Dedifferentiated amniotic fluid mesenchymal stem cell (primary cell): ENCODE measurements around the gene ADGRE2.
"Not testable (repeated sequence)": the region's sequence is repeated elsewhere in the genome, so short reads cannot be mapped to it uniquely, and the experiment has no call there.

Experiments used
- DNase-seq: peaks from one replicate; pipeline ENCODE4 v3.0.0-alpha.2; 2016; ENCODE audit errors: extremely low spot score

The ADGRE2 gene

DNA sequence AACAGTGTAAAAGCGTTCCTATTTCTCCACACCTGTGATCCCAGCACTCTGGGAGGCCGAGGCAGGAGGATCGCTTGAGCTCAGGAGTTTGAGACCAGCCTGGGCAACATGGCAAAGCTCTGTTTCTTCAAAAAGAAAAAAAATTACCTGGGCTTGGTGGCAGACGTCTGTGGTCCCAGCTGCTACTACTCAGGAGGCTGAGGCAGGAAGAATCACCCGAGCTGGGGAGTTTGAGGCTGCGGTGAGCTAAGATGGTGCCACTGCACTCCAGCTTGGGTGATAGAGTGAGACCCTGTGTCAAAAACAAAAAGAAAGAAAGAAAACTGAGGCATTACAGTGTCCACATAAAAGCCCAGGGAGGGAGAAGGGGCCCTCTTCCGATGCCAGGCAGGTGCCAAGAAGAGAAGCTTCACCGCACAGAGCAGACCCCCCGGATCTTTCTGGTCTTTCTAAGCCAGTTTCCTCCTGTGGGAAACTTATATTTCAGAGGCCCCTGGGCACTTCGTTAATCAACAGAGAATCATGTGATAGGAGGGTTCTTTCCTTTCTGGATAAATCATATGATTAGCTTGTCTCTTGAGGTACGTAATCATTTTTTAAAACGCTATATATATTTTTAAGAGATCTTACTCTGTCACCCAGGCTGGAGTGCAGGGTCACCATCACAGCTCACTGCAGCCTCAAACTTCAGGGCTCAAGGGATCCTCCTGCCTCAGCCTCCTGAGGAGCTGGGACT lies at the start of gene ADGRE2:
Gene ADGRE2, minus strand, starts transcription at position 451 of the 736 bp plus-strand sequence. CDS start 1,804 bp downstream, outside the sequence.
- DNase-seq: not testable (repeated sequence)

DNA sequence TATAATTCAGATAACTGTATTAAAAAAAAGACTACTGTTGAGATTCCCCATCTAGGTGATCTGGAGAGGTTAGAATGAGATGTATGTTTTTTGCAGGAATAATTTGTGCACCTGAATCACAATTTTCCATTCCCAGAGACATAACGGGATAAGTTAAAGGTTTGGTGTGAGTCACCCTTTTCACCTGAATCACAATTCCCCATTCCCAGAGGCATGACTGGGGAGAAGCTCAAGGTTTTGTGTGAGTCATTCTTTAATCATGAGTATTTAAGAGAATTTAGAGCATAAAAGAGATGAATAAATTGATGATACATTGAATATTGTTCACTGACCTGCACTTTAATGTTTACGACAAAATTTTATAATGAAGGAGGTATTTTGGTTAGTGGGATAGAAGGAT lies 47.6 kb upstream of the ADGRE2 start:
- no peak for DNase-seq

DNA sequence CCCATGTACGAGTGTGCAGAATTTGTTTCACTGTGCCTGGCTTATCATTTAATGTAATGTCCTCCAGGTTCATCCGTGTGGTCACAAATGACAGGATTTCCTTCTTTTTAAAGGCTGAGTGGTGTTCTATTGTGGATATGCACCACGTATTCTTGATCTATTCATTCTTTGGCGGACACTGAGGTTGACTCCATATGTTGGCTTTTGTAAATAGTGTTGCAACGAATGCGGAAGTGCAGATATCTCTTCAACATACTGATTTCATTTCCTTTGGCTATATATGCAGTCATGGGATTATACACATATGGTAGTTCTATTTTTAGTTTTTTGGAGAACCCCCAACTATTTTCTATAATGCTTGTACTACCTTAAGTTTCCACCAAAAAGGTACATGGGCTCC lies 43.6 kb upstream of the ADGRE2 start:
- DNase-seq: no peak

DNA sequence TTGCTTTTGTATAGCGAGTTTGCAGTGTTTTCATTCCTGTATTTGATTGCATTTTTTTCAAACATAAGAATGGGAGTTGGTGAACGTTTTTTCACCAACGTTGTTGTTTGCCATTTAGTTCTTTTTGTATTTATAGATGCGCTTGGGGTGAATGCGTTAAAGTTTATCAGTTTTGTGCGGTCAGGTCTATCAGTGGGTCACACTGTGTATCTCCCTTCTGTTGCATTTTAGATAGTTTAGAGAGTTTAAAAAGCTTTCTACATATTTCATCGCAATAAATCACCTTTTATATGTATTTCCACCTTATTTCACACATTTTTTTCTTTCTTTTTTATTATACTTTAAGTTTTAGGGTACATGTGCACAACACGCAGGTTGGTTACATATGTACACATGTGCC lies 40.2 kb upstream of the ADGRE2 start:
- no peak for DNase-seq

DNA sequence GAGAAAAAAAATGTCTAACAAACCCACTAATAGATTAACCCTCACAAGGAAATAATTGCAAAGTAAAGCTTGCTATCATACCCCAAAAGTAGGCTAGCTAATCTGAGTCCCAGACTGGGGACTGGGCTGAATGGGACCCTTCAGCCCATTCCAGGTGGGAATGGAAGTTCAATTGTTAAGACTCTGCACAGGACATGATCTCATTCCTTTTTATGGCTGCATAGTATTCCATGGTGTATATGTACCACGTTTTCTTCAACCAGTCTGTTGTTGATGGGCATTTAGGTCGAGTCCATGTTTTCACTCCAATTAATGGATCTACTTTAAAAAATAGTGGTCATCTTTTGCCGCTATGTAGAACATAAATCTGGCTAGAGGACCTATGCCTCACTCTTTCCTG lies 38.7 kb upstream of the ADGRE2 start:
- DNase-seq: no peak

DNA sequence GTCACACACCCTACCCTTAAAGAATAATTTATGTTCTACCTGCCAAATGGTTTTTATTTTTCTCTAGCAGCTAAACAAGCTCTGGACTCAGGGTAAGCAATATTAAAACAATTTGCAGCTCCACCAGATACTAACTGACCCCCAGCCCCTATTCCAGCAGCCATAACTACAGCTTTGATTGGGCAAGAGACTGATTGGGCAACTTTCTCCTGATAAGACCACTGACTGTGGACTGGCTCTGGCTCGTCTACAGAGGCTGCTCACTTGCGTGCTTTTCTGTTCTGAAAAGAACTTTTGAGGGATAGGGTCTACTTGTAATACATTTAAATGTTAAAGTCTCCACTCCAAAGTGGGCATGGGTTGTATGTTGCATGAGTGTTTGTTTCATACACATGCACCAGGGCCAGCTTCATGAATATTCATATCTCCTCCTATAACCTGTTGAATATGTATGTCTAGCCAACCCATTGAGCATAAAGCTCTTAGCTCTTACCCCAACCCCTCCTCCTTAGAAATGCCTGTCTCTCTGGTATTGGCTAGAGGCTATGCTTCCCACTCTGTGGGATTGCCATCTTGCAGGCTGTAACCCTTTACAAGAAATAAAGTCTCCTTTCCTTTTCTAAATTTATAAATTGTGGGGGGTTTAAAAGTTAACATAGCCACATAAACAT lies 36.8 kb upstream of the ADGRE2 start:
- DNase-seq: no peak

DNA sequence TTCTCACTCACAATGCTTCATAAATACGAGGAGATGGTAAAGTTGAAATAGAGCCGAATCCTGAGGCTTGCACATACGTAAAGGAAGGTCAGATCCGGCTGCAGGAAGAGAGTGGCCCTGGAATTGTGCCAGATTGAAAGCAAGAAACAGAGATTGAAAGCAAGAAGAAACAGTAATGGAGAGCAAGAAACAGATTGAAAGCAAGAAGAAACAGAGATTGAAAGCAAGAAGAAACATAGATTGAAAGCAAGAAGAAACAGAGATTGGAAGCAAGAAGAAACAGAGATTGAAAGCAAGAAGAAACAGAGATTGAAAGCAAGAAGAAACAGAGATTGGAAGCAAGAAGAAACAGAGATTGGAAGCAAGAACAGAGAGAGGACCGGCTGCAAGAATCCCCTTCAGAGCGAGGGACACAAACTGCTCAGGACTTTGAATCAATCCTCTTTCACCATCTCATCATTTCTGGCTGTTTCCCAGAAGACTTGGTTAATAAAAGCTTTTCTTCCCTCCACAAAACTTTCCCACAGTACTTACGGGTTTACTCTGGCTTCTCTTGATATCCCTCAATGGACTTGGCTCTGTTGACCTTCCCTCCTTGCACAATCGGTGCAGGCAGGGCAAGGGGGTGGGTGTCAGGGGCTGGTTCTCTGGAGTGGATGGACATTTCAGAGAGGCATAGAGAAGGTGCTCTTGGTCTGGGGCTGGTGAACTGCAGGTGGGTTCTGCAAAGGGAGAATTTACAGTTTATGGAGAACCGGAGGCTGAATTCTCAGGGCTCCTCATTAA lies 31.1 kb upstream of the ADGRE2 start:
- DNase-seq: no peak

DNA sequence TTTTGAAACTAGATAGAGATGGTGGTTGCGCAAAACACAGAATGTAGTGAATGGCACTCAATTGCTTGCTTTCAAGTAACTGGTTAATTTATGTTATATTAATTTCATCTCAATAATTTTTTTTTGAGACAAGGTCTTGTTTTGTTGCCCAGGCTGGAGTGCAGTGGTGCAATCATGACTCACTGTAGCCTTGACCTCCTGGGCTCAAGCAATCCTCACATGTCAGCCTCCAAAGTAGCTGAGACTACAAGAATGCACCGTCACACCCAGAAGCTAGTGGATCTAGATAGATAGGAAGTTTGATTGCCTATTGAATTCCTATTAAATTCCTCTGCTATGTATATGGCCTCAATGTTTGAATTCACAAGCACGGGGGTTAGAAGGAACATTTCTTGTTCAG lies 26.4 kb upstream of the ADGRE2 start:
- no peak for DNase-seq

DNA sequence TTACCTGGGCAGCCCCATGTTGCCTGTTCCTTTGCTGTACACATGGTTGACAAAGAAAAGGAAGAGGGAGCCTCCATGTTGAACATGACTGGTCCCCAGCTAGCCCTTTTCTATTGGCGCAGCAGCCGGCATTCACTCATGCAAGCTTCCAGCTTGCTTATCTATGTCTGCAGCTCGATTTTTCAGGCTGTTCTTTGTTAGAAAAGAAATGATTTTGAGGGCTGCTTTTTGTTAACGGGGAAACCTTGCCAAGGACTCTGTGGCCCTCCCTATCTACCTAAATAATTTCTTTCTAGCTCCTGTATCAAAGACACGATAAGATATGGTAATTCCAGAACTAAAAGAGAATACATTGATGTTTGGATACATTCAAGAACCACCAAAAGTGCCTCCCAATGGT lies 20.4 kb upstream of the ADGRE2 start:
- no peak for DNase-seq

DNA sequence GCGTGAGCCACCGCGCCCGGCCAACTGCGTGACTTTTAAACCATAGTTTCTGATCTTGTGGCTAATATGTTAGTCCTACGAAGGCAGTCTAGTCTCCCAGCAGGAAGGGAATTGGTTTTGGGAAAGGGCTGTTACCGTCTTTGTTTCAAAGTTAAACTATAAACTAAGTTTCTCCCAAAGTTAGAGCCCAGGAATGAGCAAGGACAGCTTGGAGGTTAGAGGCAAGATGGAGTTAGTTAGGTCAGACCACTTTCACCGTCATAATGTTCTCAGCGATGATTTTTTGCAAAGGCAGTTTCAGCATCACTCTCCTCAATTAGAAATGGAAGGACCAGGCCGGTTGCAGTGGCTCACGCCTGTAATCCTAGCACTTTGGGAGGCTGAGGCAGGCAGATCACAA lies 17.7 kb upstream of the ADGRE2 start:
- no peak for DNase-seq

DNA sequence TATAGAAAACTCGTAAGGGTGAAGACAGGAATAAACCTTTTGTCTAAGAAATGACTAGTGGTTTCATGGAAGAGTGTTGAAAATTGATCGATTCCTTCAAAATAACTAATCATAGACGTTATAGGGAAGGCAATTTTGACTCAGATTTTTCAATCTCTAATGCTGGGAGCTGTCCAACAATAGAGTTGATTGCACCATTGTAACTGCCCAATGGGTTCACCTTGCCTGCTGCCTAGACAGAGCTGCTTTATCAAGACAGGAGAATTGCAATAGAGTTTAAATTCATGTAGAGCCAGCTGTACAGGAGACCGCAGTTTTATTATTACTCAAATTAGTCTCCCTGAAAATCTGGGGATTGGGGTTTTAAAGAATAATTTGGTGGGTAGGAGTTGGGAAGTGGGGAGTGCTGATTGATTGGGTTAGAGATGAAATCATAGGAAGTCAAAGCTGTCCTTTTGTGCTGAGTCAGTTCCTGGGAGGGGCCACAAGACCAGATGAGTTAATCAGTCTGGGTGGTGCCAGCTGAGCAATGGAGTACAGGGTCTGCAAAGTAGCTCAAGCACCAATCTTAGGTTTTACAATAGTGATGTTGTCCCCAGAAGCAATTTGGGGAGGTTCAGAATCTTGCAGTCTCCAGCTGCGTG lies 16.8 kb upstream of the ADGRE2 start:
- no peak for DNase-seq

DNA sequence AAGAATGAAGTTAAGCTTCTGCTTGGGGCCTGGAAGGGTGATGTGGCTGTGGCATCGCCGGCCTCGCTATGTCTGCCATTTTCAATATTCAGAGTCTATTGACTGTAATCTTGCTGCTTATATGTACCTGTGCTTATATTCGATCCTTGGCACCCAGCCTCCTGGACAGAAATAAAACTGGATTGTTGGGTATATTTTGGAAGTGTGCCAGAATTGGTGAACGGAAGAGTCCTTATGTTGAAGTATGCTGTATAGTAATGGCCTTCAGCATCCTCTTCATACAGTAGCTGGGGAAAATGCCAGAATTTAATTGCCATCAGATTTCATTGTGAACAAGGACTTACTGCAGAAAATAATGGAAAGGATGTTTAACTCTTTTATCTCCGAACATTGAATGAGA lies 13.9 kb upstream of the ADGRE2 start:
- not testable (repeated sequence) for DNase-seq

DNA sequence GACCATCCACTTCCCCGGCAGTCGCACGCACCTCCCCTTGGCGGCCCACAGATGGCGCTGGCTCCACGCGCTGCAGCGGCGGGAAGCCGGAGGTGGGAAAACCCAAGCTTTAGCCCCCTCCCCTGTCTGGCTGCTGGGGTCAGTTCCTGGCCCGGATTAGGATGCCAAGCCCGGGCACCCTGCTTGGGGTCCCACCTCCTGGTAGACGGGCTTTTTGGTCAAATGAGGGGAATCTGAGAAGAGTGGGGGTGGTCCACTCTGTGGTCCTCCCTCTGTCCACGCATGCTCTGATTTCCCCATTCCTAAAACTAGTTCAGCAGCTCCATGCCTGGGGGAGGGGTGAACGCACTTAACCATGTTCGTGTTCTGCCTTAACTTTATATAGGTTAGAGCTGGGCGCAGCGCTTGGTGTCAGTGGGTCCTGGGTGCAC lies 8.1 kb upstream of the ADGRE2 start:
- DNase-seq: no peak

DNA sequence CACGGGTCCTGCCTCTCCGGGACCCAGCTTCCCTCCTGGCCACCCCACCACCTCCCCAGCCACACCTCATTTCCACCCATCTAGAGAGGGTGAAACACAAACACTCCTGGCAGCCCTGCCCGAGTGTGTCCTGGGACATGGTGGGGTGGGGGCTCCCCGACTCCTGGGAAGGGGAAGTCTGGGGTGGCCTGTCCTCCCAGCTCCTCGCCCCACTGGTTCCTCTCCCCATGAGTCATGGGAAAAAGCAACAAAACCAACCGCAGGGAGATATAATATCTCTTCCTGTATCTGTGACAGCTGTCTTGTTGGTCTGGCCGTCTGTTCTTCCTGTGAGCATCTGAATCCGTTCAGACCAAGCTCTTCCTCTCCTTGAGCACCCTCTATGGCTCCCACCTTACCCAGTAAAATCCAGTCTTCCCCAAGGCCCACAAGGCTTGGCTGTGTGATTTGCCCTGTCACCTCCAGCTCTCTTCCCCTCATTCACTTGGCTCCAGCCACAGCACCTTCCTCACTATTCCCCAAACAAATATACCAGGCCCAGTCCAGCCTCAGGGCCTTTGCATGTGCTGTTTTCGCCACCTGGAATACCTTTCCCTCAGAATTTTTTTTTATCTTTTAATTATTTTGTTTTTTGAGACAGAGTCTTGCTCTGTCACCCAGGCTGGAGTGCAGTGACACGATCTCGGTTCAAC lies 6.9 kb upstream of the ADGRE2 start:
- DNase-seq: not testable (repeated sequence)

DNA sequence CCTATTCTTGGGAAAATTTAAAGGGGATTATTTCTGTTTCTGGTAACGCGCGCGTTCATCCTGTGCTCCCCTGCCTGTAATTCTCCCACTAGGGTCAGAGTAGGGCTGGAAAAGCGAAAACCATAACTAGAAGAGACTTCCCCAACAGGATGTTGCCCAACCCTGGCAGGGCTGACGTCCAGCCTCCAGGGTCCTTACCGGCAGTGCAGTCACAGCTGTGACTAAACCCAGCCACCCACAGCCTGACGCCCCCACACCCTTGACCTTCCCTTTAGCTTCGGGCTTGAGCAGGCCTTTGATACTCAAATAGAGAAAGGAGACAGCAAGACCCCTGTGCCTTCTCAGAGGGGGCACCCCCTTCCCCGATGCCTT lies 6.4 kb upstream of the ADGRE2 start:
- not testable (repeated sequence) for DNase-seq

DNA sequence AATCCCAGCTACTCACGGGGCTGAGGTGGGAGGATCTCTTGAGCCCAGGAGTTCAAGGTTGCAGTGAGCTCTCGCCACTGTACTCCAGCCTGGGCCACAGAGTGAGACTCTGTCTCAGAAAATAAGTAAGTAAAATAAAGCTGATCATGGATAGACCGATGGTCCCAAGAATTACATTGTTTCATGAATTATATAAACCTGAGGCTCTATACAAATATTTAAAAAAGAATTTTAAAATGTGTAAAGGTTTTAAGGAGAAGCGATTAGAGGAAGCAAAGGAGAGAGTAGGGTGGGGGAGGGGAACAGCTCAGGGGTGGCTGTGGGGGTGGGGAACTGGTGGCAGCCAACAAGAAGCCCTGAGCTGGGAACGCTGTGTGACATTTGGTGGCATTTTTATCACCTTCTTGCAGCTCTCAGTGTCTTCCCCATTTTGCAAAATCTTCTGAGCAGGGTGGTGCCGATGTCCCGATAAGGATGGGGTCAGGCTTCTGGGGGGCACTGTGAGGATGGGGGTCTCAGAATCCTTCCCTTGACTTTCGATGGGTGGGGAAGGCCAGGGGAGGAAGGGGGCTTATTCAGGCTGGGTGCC lies 5.1 kb upstream of the ADGRE2 start:
- DNase-seq: not testable (repeated sequence)

DNA sequence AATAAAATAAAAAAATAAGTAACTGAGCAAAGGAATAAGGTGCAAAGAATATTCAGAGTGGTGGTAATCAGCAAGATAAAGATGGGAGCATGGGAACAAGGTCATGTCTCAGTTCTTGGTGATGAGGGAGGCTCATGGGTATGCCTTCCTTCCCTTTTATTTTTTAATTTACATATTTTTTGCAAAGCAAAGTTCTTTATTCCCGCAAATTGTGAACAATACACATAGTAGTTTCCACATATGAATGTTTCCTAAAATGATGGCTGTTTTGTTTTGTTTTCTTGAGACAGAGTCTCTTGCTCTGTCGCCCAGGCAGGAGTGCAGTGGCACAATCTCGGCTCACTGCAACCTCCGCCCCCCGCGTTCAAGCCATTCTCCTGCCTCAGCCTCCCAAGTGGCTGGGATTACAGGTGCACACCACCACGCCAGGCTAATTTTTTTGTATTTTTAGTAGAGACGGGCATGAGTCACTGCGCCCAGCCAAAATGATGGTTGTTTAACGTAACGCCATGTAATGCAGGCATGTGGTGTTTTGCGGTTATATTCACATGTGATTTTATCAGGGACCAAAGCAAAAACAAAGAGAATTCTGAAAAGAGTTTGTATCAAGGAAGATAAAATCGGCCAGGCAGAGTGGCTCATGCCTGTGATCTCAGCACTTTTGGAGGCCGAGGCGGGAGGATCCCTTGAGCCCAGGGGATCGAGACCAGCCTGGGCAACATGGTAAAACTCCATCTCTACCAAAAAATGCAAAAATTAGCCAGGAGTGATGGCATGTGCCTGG lies 4.5 kb upstream of the ADGRE2 start:
- no peak for DNase-seq

DNA sequence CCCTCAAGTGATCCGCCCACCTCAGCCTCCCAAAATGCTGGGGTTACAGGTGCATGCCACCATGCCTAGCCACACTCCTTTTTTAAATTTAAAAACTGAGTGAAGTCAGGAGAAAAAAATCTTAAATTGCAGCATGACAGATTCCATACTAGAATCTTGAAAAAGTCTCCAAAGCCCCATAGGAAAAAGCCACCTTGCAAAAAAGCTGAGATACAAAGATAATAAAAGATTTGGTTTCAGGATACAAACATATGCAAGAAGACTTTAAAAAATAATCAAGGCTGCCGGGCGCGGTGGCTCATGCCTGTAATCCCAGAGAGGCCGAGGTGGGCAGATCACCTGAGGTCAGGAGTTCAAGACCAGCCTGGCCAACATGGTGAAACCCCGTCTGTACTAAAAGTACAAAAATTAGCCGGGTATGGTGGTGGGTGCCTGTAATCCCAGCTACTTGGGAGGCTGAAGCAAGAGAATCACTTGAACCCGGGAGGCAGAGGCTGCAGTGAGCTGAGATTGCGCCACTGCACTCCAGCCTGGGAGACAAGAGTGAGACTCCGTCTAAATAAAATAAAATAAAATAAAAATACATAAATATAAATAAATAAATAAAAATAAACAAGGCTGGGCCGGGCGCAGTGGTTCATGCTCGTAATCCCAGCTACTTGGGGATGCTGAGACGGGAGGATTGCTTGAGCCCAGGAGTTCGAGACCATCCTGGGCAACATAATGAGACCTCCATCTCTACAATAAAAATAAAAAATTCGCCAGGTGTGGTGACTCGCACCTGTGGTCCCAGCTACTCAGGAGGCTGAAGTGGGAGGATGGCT lies 3.6 kb upstream of the ADGRE2 start:
- DNase-seq: not testable (repeated sequence)

DNA sequence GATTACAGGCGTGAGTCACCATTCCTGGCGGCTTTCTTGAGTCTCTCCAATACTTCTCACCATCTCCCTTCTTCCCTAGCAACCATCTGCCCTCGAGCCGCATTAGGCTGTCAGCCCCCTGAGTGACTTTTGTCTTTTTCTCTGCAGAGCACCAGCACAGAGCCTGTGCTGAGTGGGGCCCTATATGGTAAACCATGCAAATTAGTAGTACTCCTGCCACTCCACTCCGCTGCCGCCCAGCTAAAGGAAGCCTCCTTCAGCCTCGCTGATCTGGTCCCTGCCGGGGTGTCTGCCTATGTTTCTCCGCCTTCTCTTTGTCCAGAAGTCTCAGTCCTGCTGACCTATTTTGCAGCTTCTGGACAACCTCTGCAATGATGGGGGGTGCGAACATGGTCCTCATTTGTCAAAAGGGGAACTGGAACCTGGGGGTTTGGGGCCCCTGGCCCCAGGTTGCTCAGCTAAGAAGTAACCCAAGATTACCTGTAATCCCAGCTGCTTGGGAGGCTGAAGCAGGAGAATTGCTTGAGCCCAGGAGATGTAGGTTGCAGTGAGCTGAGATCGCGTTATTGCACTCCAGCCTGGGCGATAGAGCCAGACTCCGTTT lies 2.4 kb upstream of the ADGRE2 start:
- DNase-seq: not testable (repeated sequence)
